GM18861 (cell line): Measurements from ENCODE around the gene SECISBP2.

Experiments
- ATAC-seq: cut with Tn5 transposase; IDR thresholded peaks from one replicate; pipeline ENCODE4 v1.9.1; 2021; ENCODE audit not compliant: unreplicated experiment

SECISBP2 gene

DNA sequence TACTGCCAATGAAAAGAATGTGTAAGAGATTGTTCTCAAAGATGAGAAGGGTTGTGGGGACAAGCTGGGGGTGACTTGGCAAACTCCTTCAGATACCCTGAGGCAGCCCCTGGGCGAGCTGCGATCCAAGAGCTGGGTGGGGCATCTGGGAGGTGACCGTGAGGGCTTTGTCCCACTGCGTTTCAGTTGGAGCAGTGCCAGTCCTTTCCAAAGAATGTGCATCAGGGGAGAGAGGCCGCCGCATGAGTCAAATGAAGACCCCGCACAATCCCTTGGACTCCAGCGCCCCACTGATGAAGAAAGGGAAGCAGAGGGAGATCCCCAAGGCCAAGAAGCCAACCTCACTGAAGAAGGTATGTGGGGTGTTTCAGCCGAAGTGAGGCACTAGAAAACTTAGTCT is 28.4 kb downstream of the SECISBP2 start:
- ATAC-seq = no peak

DNA sequence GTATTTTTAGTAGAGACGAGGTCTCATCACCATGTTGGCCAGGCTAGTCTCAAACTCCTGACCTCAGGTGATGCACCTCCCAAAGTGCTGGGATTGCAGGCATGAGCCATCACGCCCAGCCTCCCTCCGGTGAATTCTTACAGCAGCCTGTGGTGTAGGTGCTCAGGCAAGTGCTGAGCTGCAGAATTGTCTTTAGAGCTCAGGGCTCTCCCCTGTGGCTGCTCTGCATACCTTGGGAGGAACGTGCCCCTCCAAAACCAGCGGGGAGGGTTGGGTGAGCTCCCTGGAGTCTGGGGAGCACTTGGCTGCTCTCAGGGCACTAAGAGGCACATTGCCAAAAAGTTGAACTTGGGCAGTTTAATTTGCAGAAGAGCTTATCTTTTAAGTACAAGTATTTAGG is 29.4 kb downstream of the SECISBP2 start:
- no peak for ATAC-seq

DNA sequence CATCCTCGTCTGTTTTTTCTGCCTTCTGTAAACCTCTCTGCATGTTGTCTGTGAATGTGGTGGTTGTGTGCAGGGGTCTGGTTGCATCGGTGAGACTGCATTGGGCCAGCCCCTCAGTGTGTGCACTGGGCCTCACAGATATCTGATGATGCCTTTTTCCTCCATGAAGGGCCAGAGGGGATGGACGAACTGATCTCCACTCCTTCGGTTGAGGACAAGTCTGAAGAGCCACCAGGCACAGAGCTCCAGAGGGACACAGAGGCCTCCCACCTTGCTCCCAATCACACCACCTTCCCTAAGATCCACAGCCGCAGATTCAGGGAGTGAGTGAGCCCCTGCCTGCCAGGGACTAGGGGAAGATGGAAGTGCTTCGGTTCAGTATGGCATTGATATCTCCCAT is 31.3 kb downstream of the SECISBP2 start:
- no peak for ATAC-seq

DNA sequence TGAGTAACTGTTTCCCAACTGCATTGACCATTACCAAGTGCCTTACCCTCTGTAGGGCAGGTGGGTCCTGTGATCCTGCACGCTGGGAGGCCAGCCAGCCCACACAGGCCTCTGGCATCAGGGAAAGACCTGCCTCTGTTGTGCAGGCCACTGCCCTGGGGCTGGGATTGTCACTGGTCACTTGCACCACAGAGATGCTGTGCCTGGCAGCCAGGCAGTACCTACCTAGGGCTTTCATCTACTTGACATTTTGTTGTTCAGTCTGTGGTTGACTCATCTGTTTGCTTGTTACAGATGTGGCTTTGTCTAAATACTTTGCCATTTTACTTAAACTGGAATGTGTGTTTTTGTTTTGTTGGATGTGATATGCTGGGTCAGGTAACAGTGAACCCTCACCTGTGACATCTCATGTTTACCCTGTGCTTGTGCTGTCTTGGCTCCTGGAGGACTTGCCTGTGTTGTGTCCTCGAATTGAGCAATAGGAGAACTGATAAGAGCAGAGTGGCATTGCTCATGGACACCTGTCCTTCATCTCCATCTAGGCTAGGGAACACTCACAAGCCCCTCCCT is 32.8 kb downstream of the SECISBP2 start:
- ATAC-seq = no peak

DNA sequence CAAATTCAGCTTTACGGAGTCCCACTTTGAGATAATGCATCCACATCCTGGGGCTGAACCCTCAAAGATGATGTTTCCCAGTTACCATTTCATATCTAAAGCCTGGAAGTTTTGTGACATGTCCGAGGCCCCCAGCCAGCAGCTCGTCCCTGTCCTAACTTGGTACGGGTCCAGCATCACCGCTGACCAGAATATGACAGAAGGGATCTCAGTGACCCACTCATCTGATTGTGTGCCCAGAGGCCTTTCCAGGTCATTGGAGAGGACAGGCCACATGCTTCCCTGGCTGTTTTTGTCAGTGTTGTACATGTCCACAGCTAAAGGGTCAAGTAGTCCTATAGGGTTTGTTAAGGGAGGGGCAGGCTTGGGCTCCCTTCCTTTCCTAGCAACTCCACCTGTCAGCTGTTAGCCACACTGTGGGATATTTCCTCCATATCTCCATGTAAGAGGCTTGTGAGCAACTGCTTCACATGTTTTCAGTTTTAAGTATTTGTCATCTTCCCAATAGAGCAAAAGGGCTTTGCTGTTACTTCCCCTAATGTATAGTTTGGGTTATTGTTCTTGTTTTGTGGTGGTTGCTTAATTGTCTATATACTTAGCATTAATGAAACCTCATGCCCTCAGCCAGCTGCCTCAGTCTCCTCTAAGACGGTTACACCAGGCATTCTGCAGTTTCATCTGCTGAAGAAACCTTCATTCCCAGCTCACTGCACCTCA is 33.4 kb downstream of the SECISBP2 start:
- no peak for ATAC-seq

DNA sequence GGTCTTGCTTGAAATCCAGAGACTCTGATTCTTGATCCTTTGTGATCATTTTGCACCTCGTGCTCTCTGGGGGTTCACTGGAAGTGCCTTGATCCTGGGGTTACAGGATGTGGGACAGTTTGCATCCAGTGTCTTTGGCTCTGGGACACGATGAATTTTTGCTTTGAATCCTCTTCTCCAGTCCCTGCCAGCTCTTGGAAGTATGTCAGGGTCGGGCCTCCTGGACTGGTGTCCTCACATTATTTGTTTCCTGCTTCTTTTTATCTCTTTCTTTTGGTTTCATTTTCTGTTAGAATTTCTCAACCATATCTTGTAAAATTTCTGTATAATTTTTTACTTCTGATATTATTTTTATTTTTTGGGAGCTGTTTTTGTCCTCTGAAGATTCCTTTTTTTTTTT is 34.2 kb downstream of the SECISBP2 start:
- ATAC-seq = no peak

DNA sequence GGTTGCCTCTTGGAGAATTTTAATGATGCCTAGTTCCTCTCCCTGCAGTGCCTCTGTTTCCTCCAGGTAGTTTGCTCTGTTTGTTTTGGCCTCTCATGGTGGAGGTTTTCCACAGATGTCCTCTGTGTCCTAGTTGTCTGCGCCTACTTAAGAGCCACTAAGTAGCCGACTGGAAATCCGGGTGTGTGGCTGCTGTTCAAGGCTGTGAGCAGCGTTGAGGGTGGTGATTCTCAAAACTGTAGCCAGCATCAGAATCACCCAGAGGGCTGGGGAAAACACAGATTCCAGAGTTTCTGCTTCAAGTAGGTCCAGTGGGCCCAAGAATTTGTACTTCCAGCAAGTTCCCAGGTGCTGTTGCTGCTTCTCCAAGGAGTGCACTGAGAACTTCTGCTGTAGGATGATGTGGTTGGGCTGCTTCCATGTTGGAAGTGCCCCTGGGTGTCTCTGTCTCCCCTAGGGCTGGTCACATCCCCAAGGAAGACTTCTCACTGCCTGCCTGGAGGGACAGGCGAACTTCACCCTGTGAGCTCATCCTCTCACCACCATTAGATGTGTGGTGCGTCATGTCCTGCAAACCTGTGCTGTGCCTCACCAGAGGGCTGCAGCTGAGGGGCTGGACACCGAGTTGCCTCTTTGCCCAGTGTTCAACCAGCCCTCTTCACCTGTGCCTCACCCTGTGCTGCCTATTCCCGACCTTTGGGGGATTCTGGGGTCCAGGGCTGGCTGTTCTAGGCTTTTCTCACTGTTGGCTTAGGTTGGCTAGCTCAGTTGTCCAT is 34.8 kb downstream of the SECISBP2 start:
- ATAC-seq = no peak

DNA sequence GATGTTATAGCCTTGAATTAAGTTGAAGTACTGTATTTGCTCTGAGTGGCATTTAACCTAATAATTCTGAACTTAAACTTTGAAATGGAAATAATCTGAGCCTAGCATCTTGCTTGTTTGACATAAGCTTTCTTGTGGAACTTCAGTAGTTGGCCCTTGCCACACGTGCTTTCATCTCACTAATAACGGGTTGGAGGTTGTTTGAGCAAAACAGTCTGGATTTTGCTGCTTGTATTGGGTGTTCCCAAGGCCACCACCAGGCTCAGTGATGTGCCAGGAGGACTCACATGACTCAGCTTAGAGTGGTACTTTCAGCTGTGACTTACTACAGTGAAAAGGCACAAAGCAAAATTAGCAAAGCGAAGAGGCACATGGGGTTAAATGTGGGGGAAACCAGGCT is 35.7 kb downstream of the SECISBP2 start:
- ATAC-seq = no peak

DNA sequence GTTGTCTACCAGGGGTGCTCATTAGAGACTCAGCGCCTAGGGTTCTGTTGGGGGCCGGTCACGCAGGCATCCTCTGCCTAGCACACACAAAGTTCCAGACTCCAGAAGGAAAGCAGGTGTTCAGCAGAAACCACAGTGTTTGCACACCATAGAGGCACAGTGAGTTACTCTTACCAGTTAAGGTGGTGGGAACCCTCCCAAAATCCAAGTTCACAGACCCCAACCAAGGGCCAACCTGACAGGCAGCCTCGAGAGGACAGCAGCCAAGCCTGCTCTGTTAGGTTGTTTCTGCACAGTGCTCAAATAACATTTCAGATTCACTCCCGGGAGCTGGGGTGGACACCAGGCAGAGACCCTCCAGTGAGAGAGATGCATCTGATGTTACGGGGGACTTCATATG is 36.2 kb downstream of the SECISBP2 start:
- no peak for ATAC-seq

DNA sequence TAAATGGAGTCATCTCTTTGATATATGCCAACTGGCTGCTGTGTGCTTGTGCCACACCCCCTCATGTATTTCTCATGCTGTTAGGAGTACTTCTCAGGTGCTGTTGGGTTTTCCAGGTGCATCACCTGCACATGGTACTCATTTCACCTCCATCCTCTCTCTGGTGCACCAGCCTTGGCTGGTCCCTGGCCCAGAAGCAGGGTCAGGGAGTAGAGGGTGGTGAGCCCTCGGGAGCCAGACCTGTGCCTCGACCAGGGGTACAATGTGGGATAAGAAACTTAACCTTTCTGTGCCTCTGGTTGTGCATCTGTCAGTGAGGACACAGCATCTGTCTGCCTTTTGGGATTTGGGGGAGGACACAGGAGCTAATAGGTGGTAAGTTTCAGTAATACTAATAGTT is 38.5 kb downstream of the SECISBP2 start:
- ATAC-seq = no peak

DNA sequence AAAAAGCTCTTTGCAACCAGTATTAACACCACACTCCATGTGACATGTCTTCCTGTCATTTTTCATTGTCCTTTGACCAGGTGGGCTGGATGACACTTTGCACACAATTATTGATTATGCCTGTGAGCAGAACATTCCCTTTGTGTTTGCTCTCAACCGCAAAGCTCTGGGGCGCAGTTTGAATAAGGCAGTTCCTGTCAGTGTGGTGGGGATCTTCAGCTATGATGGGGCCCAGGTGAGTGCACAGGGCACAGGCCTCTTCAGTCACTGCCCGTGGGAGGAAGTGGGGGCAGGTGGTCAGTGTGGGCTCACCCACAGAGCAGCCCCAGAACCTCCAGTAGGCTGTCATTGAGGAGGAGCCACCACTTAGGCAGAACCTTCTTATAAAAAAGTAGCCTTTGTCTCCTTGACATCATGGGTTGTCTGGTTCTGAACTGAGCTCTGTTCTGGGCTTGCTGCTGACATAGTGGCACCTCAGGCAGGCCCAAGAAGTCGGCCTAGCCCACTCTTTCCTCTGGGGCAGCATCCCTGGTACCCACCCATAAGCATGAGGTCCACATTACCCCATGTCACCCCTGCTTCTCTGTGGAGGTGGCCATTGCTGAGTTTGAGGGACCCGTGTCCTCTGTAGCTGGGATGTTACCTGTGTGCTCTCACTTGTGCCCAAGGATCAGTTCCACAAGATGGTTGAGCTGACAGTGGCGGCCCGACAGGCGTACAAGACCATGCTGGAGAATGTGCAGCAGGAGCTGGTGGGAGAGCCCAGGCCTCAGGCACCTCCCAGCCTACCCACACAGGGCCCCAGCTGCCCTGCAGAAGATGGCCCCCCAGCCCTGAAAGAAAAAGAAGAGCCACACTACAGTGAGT is 39.3 kb downstream of the SECISBP2 start:
- no peak for ATAC-seq

DNA sequence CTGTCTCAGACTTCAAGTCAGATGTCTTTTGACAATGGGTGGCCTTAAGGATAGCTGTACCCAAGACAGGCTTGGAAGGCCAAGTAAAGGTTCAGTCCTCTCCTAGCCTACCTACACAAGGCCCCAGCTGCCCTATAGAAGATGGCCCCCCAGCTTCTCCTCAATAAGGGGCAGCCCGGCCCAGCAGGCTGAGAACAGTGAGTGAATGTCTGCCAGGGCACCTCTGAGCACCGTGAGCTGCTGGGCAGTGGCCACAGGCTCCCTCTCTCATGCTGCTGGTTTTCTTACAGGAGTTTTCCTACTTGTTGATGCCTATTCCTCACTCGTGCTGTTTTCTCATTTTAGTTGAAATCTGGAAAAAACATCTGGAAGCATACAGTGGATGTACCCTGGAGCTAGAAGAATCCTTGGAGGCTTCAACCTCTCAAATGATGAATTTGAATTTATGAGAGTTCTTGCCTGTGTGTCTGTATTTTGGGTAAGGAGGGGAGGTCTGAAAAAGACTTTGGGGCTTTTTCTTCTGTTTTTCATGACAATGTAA is 40.1 kb downstream of the SECISBP2 start:
- no peak for ATAC-seq

DNA sequence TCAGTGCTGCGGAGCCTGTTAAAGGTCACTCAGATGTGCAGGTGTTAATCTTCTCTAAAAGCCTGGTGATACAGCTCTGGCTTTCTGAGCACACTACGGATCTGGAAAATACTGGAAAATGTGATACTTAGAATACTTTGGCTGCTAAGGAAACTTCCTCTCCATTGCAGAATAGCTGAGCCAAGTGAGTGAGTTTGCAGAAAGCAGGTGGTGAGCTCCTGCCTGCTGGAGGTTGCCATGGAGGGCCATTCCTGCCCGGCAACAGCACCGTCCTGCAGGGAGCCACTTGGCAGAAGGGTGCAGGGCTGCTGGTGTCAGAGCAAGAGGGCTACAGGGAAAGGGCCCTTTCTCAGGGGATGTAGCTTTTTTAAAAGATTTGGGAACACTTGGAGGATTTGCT is 40.7 kb downstream of the SECISBP2 start:
- no peak for ATAC-seq

DNA sequence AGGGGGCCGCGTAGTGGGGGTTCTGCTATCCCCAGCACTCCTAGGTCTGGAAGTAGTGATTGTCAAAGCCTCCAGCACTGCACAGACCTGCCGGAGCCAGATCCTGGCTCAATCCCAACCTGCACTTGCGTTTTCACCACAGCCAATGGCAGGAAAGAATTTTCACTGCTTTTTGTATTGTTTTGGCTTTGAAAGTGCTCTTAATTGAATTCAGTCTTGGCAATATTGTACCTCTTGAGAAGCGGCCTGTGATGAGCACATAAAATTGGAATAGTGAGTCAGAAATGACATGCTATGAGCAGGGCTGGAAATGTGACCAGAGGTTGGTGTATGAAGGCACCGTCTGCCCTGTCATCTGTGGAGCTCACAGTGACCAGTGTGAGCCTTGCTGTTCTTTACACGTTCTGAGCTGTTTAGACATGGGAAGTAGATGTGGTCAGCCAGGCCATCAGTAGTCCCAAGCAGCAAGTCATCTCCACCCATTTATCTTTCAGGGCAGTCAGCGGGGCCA is 41.5 kb downstream of the SECISBP2 start:
- no peak for ATAC-seq

DNA sequence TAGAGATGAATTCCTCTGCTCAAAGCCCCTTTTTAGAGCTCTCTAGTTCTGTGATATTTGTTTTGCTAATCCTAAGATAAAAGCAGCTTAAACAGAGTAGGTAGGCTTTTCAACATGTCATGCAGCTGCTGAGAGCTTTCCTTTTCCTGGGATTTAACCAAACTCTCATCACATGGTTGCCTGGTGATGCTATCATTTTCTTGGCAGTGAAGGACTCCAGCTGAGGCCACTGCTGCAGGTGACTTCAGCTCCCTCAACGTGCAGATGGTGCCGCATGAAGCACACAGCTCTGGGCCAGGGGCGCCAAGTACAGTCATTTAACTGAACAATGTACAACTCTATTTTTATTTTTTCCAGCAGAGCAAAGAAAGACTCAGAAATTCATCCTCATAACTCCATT is 42.2 kb downstream of the SECISBP2 start:
- no peak for ATAC-seq

DNA sequence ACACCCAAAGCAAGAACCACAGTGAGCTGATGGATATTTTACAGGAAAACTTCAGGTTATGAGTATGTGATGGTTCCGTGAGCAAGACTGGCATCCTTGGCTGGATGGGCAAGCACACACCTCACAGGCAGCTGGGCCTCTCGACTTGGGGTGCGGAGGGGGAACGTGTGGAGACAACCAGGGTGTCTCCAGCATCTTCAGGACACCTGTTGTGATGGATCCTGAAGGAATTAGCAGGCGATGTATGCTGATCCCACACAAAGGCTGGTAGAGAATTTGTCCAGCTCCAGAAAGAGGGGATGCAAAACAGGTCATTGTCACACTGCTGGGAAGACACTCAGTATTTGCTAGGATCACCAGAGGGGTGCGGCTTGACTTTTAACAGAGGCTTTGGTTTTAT is 42.7 kb downstream of the SECISBP2 start:
- ATAC-seq = no peak

DNA sequence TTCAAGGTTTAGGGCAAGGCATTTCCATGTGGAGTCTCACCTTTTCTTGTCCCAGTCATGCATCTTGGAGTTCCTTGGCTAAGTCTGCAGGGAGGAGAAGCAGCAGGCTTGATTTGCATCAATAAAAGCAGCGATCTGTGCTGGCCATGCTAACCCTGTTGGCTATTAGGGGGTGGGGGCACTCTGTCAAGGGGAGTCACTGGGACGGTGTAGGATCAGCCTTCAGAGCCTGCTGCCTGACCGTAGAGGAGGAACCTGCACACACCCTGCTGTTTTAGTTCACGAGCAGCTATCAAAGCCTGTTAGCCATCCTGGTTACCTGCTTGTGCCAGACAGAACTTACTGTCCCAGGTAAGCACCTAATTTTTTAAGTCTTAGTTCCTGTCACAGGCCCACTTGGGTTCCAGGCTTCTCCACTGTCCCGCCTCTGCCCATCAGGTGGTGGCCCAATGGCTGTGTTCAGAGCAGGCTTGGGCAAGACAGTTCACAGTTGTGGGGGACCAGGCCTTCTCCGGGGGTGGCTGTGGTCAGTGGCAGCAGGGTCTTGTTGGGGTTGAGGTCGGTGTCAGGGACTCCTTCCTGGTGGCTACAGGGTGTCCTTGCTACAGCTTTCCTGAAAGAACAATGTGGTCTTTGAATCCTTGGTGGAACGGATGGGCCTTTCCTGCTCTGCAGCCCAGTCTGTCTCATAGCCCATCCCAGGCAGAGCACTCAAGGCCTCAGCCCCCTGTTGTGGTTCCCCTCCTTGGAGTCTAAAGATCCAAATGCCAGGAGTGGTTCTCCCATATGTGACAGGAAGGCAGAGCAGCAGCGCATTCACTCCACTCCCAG is 43.7 kb downstream of the SECISBP2 start:
- no peak for ATAC-seq

DNA sequence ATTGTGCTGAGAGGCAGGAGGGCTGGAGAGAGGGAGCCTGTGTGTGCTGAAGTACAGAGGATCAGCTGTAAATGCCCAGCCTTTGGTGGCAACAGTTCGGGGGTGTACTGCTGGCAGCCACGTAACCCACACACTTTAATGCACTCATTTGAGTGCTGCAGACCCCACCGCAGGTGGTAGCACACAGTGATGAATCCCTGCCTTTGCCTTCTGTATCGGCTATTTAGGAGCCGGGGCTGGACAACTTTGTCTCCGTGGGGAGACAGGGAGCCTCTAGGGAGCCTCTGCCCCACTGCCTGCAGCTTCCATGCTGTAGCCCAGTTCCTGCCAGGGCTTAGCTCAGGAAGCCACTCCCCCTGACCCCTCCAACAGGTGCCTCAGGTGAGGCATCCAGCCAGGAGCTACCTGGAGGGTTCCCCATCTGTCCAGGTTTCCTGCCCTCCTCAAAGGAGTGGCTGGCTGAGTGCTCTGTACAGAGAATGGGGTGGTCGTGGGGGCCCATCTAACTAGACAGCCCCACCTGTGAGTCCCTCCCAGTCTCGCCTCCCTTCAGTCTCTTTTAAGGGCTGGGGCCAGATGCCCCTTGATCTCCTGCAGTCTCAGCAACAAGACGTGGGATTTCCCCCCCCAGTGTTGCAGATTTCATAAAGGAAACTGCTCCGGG is 44.5 kb downstream of the SECISBP2 start:
- ATAC-seq = no peak

DNA sequence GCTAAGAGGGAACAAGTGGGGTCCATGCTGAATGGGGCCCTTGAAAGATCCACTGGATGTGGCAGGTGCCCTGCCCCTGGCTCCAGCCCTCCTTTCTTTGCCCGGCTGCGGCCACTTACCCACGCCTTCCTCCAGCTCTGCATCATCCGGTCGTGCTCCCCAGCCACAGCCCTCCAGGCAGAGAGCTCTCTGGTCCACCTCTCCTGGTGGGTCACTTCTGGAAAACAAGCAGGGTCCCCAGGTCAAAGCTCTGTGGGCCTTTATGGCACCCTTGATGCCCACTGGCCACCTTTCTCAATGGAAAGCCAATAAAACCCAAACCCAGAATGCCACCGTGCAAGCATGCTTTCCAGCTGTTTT is 45.0 kb downstream of the SECISBP2 start:
- no peak for ATAC-seq
